PC-9 (cell line): Measurements from ENCODE around the gene FAR1. TPM values are rescaled to one million over a fixed set of nuclear protein-coding genes. Genes with fewer than 3 reads are reported as not detected.

ENCODE experiments used
- BruUV-seq: library from RNA; stranded (reverse); fragments of 400-500 nt; replicated peaks from 2 replicates; lab custom pipeline; 2021; lab: Mats Ljungman, UMichigan
- CTCF ChIA-PET: fragments of 300-600 bp; sonication (Branson Sonifier 250); formaldehyde crosslinking; loops from one replicate; lab custom pipeline; 2022; ENCODE audit warnings: antibody characterized with exemption; lab: Charles Lee
- POLR2A ChIA-PET: fragments of 300-600 bp; sonication (Branson Sonifier 250); formaldehyde crosslinking; loops from one replicate; lab custom pipeline; 2022; ENCODE audit warnings: antibody characterized with exemption; ENCODE audit not compliant: unreplicated experiment; lab: Charles Lee
- DNase-seq, 2 experiments: peaks; one replicate each; pipeline versions ENCODE4 v3.0.0 to v3.0.0-alpha.2; 2015 to 2022; ENCODE audit warnings: mixed read lengths in 1 of 2
- H2AFZ ChIP-seq: fragments of 200-600 bp; sonication (generic); 2 replicates; pipeline ENCODE4 v1.8.1; 2017; ENCODE audit warnings: antibody characterized with exemption
- H3F3A ChIP-seq: fragments of 200-600 bp; sonication (generic); 2 replicates; pipeline ENCODE4 v1.8.1; 2017; ENCODE audit warnings: antibody characterized with exemption, mild to moderate bottlenecking, low read depth; ENCODE audit not compliant: insufficient read depth
- H3K27ac ChIP-seq: fragments of 200-600 bp; sonication (generic); 2 replicates; pipeline ENCODE4 v1.6.1; 2016; ENCODE audit warnings: mixed run types
- H3K27me3 ChIP-seq: fragments of 200-600 bp; sonication (generic); 2 replicates; pipeline ENCODE4 v1.6.1; 2016; ENCODE audit warnings: low read depth, mixed run types; ENCODE audit not compliant: insufficient read depth
- H3K36me3 ChIP-seq: fragments of 200-600 bp; sonication (generic); 2 replicates; pipeline ENCODE4 v1.6.1; 2016; ENCODE audit warnings: low read depth, mixed run types
- H3K4me1 ChIP-seq: fragments of 200-600 bp; sonication (generic); replicated peaks from 2 replicates; pipeline ENCODE4 v1.6.1; 2016; ENCODE audit warnings: mixed run types; ENCODE audit not compliant: insufficient read depth
- H3K4me2 ChIP-seq: fragments of 200-600 bp; sonication (generic); 2 replicates; pipeline ENCODE4 v1.6.1; 2017; ENCODE audit warnings: mixed run types
- H3K4me3 ChIP-seq: fragments of 200-600 bp; sonication (generic); 2 replicates; pipeline ENCODE4 v1.6.1; 2016; ENCODE audit warnings: mixed run types
- H3K79me2 ChIP-seq: fragments of 200-600 bp; sonication (generic); 2 replicates; pipeline ENCODE4 v1.6.1; 2017; ENCODE audit warnings: low read depth, mixed run types
- H3K9me2 ChIP-seq: fragments of 200-600 bp; sonication (generic); 2 replicates; pipeline ENCODE4 v1.8.1; 2017; ENCODE audit warnings: mild to moderate bottlenecking; ENCODE audit not compliant: insufficient read depth
- H3K9me3 ChIP-seq: fragments of 200-600 bp; sonication (generic); 2 replicates; pipeline ENCODE4 v1.8.1; 2016; ENCODE audit warnings: low read depth; ENCODE audit not compliant: insufficient read depth
- H4K20me1 ChIP-seq: fragments of 200-600 bp; sonication (generic); 2 replicates; pipeline ENCODE4 v1.8.1; 2017; ENCODE audit not compliant: insufficient read depth
- CTCF ChIP-seq: fragments of 200-600 bp; sonication (generic); conservative IDR thresholded peaks from 2 replicates; pipeline ENCODE4 v1.6.1; 2017; ENCODE audit warnings: mixed run types, antibody characterized with exemption, mild to moderate bottlenecking, moderate library complexity
- EZH2 ChIP-seq: fragments of 200-600 bp; sonication (generic); IDR thresholded peaks from 2 replicates; pipeline ENCODE4 v1.8.0; 2017; ENCODE audit warnings: antibody characterized with exemption, low read depth
- intact Hi-C: fragments of 100-400 bp; cut with micrococcal nuclease; formaldehyde crosslinking; loops from one replicate; pipeline ENCODE4 v1.10.0; 2022; ENCODE audit not compliant: unreplicated experiment
- total RNA-seq: library from RNA; stranded (reverse); gene quantifications from 2 replicates; pipeline ENCODE4 v1.2.3, GENCODE V29; 2021

The FAR1 gene
- total RNA-seq, 1 experiment from 2014 or later: 34.4 TPM

- no peak for TF ChIP-seq EZH2
- ChIA-PET CTCF (no interaction called here), POLR2A (no interaction called here)
- Histone ChIP-seq H3K9me2 (no peaks in the 10 kb centered on the region), H3K4me3 (no peak overlapping the region), H4K20me1 (peaks cover 6% of the 10 kb centered on the region; the same call in 1 of the 2 replicates), H3K4me1 (no peaks in the 10 kb centered on the region), H3F3A (no peaks in the 10 kb centered on the region), H3K79me2 (peaks cover 47% of the 10 kb centered on the region), H2AFZ (no peak overlapping the region), H3K9me3 (no peaks in the 10 kb centered on the region), H3K27me3 (no peaks in the 10 kb centered on the region), H3K27ac (no peak overlapping the region), H3K4me2 (no peak overlapping the region), H3K36me3 (no peaks in the 10 kb centered on the region)
- no peak for DNase-seq
- intact Hi-C loops: no loop called here
- no TSS peak for BruUV-seq
These were observed 23.7 kb downstream of the FAR1 start for GRCh38 chr11:13692172-13692571.

- Histone ChIP-seq H3K9me2 (no peaks in the 10 kb centered on the region), H3K27me3 (no peaks in the 10 kb centered on the region), H3F3A (no peaks in the 10 kb centered on the region), H3K79me2 (peaks cover 38% of the 10 kb centered on the region), H2AFZ (no peak overlapping the region), H3K4me1 (no peaks in the 10 kb centered on the region), H3K27ac (no peak overlapping the region), H3K4me3 (no peak overlapping the region), H3K9me3 (no peaks in the 10 kb centered on the region), H3K4me2 (no peak overlapping the region), H4K20me1 (peaks cover 6% of the 10 kb centered on the region; the same call in 1 of the 2 replicates), H3K36me3 (no peaks in the 10 kb centered on the region)
- DNase-seq: no peak
- CTCF ChIA-PET: no interaction called here
- BruUV-seq: no TSS peak
- no peak for TF ChIP-seq CTCF
- TF ChIP-seq EZH2: no peak
- POLR2A ChIA-PET: no interaction called here
- intact Hi-C loops: no loop called here
These were observed 25.6 kb downstream of the FAR1 start for GRCh38 chr11:13694115-13694514.

GRCh38 chr11:13695886-13696285 lies 27.4 kb downstream of the FAR1 start:
- no peaks in the 10 kb centered on the region for H3K9me3 ChIP-seq
- CTCF ChIA-PET: no interaction called here
- no peaks in the 10 kb centered on the region for H3K27me3 ChIP-seq
- H3K27ac ChIP-seq: no peak overlapping the region
- H3K36me3 ChIP-seq: no peaks in the 10 kb centered on the region
- no peaks in the 10 kb centered on the region for H3F3A ChIP-seq
- POLR2A ChIA-PET: no interaction called here
- H3K79me2 ChIP-seq: peaks cover 27% of the 10 kb centered on the region; the same call in 1 of the 2 replicates
- no peak for DNase-seq
- intact Hi-C loops: no loop called here
- BruUV-seq: no TSS peak
- H4K20me1 ChIP-seq: peaks cover 6% of the 10 kb centered on the region; the same call in 1 of the 2 replicates
- no peak overlapping the region for H2AFZ ChIP-seq
- H3K9me2 ChIP-seq: no peaks in the 10 kb centered on the region
- TF ChIP-seq CTCF (no peak), EZH2 (no peak)
- H3K4me2 ChIP-seq: no peak overlapping the region
- no peak overlapping the region for H3K4me3 ChIP-seq
- no peaks in the 10 kb centered on the region for H3K4me1 ChIP-seq

- H3K4me2 ChIP-seq: no peak overlapping the region
- H3K9me2 ChIP-seq: no peaks in the 10 kb centered on the region
- H3K79me2 ChIP-seq: 0 out of 2 replicates have a peak, but pooled peaks cover 8% of the 10 kb centered on the region
- H3K4me3 ChIP-seq: no peak overlapping the region
- no peak overlapping the region for H2AFZ ChIP-seq
- BruUV-seq: no TSS peak
- H3K27ac ChIP-seq: no peak overlapping the region
- no peaks in the 10 kb centered on the region for H3K4me1 ChIP-seq
- no peaks in the 10 kb centered on the region for H3K9me3 ChIP-seq
- ChIA-PET POLR2A (no interaction called here), CTCF (no interaction called here)
- H3F3A ChIP-seq: no peaks in the 10 kb centered on the region
- DNase-seq: no peak
- peaks cover 6% of the 10 kb centered on the region; the same call in 1 of the 2 replicates for H4K20me1 ChIP-seq
- H3K36me3 ChIP-seq: no peaks in the 10 kb centered on the region
- intact Hi-C loops: no loop called here
- no peak for TF ChIP-seq EZH2
- TF ChIP-seq CTCF: no peak
- no peaks in the 10 kb centered on the region for H3K27me3 ChIP-seq
These were observed 29.2 kb downstream of the FAR1 start for GRCh38 chr11:13697710-13698109.
